ENCODE results near the gene ADGB.
A peak's percentile ranks its signal among the peaks of the same experiment; 100 is the strongest.
"Not testable (repeated sequence)": the region's sequence is repeated elsewhere in the genome, so short reads cannot be mapped to it uniquely, and the experiment has no call there.

The ADGB gene

DNA sequence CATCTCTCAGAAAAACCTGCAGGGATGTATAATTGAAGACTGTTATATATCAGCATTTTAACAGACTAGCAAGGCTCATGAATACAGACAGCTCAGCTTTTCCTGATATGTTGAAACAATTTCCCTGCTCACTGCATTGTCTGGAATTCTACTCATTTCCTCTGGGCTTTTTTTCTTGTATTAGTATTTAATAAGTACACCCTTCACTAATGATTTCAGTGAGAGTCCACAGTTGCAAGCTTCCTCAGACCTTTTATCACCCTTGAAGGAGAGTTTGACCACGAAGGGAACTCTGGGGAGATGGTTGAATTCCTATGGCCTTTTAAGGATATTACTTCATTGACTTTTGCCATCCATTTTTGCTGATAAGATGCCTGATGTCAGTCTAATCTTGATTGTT, 248.7 kb downstream of the ADGB start:
- no peaks in the 10 kb centered on the region for H3K79me1 ChIP-seq (ENCODE audit: low read length)
- H3K18ac ChIP-seq (ENCODE audit: low read length), result no peak overlapping the region
- no peaks in the 10 kb centered on the region for H3K4me1 ChIP-seq (ENCODE audit: control insufficient read depth, low read depth, low read length)
- H3K4me3 ChIP-seq (ENCODE audit: low read length), result no peak overlapping the region
- no CpG with 5 or more reads among the region's 1 CpG for WGBS (ENCODE audit: extremely low coverage, insufficient coverage, low lambda C conversion rate)
- no peak overlapping the region for H4K8ac ChIP-seq (ENCODE audit: low read depth, low read length)
- no peak overlapping the region for H3K56ac ChIP-seq (ENCODE audit: low read length)
- no peak overlapping the region for H3K4me2 ChIP-seq (ENCODE audit: low read length)
- H2BK120ac ChIP-seq (ENCODE audit: low read depth, low read length), result no peak overlapping the region
- H2BK15ac ChIP-seq (replicated peaks; ENCODE audit: low read depth), result no peak overlapping the region
- H3K79me2 ChIP-seq (ENCODE audit: control insufficient read depth, insufficient read depth, low read length), result no peaks in the 10 kb centered on the region
- DNase-seq, result no peak
- no peak overlapping the region for H3K9ac ChIP-seq (ENCODE audit: low read length)
- H3K4ac ChIP-seq (ENCODE audit: low read depth, low read length), result no peak overlapping the region
- H2AK5ac ChIP-seq (ENCODE audit: low read length), result no peak overlapping the region
- H3K27ac ChIP-seq (ENCODE audit: low read depth, low read length), result no peak overlapping the region
- H2BK5ac ChIP-seq (ENCODE audit: low read length), result no peak overlapping the region
- no peak overlapping the region for H3K23ac ChIP-seq (ENCODE audit: low read length)
- no peaks in the 10 kb centered on the region for H3K27me3 ChIP-seq (ENCODE audit: insufficient read depth, low read length, poor library complexity)
- no peak overlapping the region for H4K5ac ChIP-seq (ENCODE audit: low read length)
- H3K36me3 ChIP-seq (ENCODE audit: control insufficient read depth, insufficient read depth, low read length), result no peaks in the 10 kb centered on the region

DNA sequence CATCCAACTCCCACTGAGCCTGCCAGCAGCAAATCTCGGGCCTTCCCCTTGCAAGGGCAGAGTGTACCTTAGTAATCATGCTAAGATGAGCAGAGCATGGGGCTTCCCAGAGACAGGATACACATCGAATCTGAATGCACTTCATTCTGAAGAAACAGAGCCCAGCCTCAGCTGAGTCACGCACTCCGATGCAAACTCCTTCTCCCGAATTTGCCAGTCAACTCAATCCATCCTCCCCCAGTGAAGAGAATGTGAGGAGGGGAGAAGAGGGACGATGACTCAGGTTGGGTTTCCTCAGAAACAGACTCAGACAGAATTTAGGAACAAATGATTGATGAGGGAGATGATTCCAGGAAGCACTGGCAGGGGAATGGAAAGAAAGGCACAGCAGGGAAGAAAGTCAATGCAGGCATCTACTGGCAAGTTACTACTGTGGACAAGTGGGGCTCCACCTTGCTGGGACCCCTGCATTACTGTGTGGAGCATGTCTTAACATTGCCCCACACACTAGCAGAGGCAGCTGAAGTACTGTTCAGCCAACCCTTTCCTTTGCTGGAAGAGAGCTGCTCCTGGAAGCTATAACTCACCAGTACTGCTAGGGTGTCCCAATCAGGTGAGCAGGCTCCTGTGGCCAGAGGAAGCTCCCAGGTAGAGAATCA, 251.6 kb downstream of the ADGB start:
- H3K56ac ChIP-seq (ENCODE audit: low read length), result no peak overlapping the region
- H3K4me3 ChIP-seq (ENCODE audit: low read length), result no peak overlapping the region
- no peak overlapping the region for H4K5ac ChIP-seq (ENCODE audit: low read length)
- no peak overlapping the region for H3K4me2 ChIP-seq (ENCODE audit: low read length)
- H2AK5ac ChIP-seq (ENCODE audit: low read length), result no peak overlapping the region
- H3K27me3 ChIP-seq (ENCODE audit: insufficient read depth, low read length, poor library complexity), result no peaks in the 10 kb centered on the region
- peak; percentile 31 for DNase-seq
- no CpG with 5 or more reads among the region's 6 CpGs for WGBS (ENCODE audit: extremely low coverage, insufficient coverage, low lambda C conversion rate)
- no peak overlapping the region for H2BK15ac ChIP-seq (replicated peaks; ENCODE audit: low read depth)
- H4K8ac ChIP-seq (ENCODE audit: low read depth, low read length), result no peak overlapping the region
- no peaks in the 10 kb centered on the region for H3K36me3 ChIP-seq (ENCODE audit: control insufficient read depth, insufficient read depth, low read length)
- H3K18ac ChIP-seq (ENCODE audit: low read length), result no peak overlapping the region
- H3K79me2 ChIP-seq (ENCODE audit: control insufficient read depth, insufficient read depth, low read length), result no peaks in the 10 kb centered on the region
- H3K27ac ChIP-seq (ENCODE audit: low read depth, low read length), result no peak overlapping the region
- H2BK5ac ChIP-seq (ENCODE audit: low read length), result no peak overlapping the region
- no peak overlapping the region for H3K4ac ChIP-seq (ENCODE audit: low read depth, low read length)
- H3K23ac ChIP-seq (ENCODE audit: low read length), result no peak overlapping the region
- no peak overlapping the region for H2BK120ac ChIP-seq (ENCODE audit: low read depth, low read length)
- no peaks in the 10 kb centered on the region for H3K79me1 ChIP-seq (ENCODE audit: low read length)
- no peak overlapping the region for H3K9ac ChIP-seq (ENCODE audit: low read length)
- H3K4me1 ChIP-seq (ENCODE audit: control insufficient read depth, low read depth, low read length), result no peaks in the 10 kb centered on the region

DNA sequence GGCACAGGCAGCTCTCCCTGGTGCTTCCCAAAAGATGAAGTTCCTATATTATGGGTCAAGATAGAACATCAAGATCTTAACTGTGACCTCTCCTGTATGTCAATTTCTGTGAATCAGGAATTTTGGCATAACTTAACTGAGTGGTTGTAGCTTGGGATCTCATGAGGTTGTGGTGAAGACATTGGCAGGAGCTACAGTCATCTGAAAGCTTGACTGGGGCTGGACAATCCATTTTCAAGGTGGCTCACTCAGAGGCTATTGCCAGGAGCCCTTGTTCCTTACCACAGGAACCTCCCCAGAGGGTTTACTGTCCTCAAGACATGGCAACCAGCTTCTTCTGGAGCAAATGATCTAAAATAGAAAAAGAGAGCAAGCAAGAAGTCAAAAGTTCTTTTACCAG, 252.2 kb downstream of the ADGB start:
- Histone ChIP-seq H3K36me3 (ENCODE audit: control insufficient read depth, insufficient read depth, low read length) (no peaks in the 10 kb centered on the region), H4K5ac (ENCODE audit: low read length) (no peak overlapping the region), H3K9ac (ENCODE audit: low read length) (no peak overlapping the region), H4K8ac (ENCODE audit: low read depth, low read length) (no peak overlapping the region), H3K4me2 (ENCODE audit: low read length) (no peak overlapping the region), H3K79me1 (ENCODE audit: low read length) (no peaks in the 10 kb centered on the region), H2BK15ac (replicated peaks; ENCODE audit: low read depth) (no peak overlapping the region), H3K27me3 (ENCODE audit: insufficient read depth, low read length, poor library complexity) (no peaks in the 10 kb centered on the region), H3K18ac (ENCODE audit: low read length) (no peak overlapping the region), H3K79me2 (ENCODE audit: control insufficient read depth, insufficient read depth, low read length) (no peaks in the 10 kb centered on the region), H3K4ac (ENCODE audit: low read depth, low read length) (no peak overlapping the region), H3K27ac (ENCODE audit: low read depth, low read length) (no peak overlapping the region), H3K23ac (ENCODE audit: low read length) (no peak overlapping the region), H3K56ac (ENCODE audit: low read length) (no peak overlapping the region), H2BK5ac (ENCODE audit: low read length) (no peak overlapping the region), H2BK120ac (ENCODE audit: low read depth, low read length) (no peak overlapping the region), H3K4me3 (ENCODE audit: low read length) (no peak overlapping the region), H3K4me1 (ENCODE audit: control insufficient read depth, low read depth, low read length) (no peaks in the 10 kb centered on the region), H2AK5ac (ENCODE audit: low read length) (no peak overlapping the region)
- DNase-seq, result no peak

DNA sequence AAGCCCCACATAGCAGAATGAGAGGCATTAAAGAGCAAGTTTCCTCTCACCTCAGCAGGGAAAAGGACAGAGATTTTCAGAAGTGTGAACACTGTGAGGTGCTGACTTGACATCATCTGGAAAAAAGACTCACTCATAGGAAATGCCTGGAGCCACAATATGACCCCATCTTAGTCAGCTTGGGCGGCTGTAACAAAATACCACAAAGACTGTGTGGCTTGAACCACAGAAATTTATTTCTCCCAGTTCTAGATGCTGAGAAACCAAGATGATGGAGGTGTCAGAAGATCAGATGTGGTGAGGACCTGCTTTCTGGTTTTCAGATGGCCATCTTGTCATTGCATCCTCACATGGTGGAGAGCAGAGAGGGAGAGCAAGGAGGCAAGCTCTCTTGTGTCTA, 253.1 kb downstream of the ADGB start:
- H3K4ac ChIP-seq (ENCODE audit: low read depth, low read length), result no peak overlapping the region
- no peak overlapping the region for H3K18ac ChIP-seq (ENCODE audit: low read length)
- H3K4me1 ChIP-seq (ENCODE audit: control insufficient read depth, low read depth, low read length), result no peaks in the 10 kb centered on the region
- no CpG with 5 or more reads among the region's 1 CpG for WGBS (ENCODE audit: extremely low coverage, insufficient coverage, low lambda C conversion rate)
- H3K4me2 ChIP-seq (ENCODE audit: low read length), result no peak overlapping the region
- no peaks in the 10 kb centered on the region for H3K79me1 ChIP-seq (ENCODE audit: low read length)
- H3K27ac ChIP-seq (ENCODE audit: low read depth, low read length), result no peak overlapping the region
- H4K8ac ChIP-seq (ENCODE audit: low read depth, low read length), result no peak overlapping the region
- no peak for DNase-seq
- no peak overlapping the region for H3K23ac ChIP-seq (ENCODE audit: low read length)
- H3K4me3 ChIP-seq (ENCODE audit: low read length), result no peak overlapping the region
- no peak overlapping the region for H4K5ac ChIP-seq (ENCODE audit: low read length)
- H2BK5ac ChIP-seq (ENCODE audit: low read length), result no peak overlapping the region
- H3K79me2 ChIP-seq (ENCODE audit: control insufficient read depth, insufficient read depth, low read length), result no peaks in the 10 kb centered on the region
- no peak overlapping the region for H2BK15ac ChIP-seq (replicated peaks; ENCODE audit: low read depth)
- H3K36me3 ChIP-seq (ENCODE audit: control insufficient read depth, insufficient read depth, low read length), result no peaks in the 10 kb centered on the region
- no peaks in the 10 kb centered on the region for H3K27me3 ChIP-seq (ENCODE audit: insufficient read depth, low read length, poor library complexity)
- no peak overlapping the region for H3K56ac ChIP-seq (ENCODE audit: low read length)
- no peak overlapping the region for H2BK120ac ChIP-seq (ENCODE audit: low read depth, low read length)
- H3K9ac ChIP-seq (ENCODE audit: low read length), result no peak overlapping the region
- no peak overlapping the region for H2AK5ac ChIP-seq (ENCODE audit: low read length)

DNA sequence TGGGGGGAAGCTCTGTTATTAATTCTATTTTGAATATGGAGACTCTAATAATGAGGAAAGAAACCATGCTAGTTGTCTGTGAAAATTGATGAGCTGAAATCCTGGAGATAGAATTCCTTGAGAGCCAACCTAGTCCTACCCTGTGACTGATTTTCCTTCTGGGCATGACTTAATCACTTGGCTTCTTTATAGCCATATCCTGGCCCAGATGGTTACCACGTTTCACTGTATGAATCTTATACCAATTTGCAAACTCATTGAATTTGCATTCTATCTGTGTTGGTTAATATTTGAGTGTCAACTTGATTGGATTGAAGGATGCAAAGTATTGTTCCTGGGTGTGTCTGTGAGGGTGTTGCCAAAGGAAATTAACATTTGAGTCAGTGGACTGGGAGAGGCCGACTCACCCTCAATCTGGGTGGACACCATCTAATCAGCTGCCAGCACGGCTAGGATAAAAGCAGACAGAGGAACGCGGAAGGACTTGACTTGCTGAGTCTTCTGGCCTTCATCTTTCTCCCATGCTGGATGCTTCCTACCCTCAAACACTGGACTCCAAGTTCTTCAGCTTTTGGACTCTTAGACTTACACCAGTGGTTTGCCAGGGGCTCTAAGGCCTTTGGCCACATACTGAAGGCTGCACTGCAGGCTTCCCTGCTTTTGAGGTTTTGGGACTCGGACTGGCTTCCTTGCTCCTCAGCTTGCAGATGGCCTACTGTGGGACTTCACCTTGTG, 255.9 kb downstream of the ADGB start:
- not testable (repeated sequence) for H4K5ac ChIP-seq (ENCODE audit: low read length); H3K27ac ChIP-seq (ENCODE audit: low read depth, low read length)

DNA sequence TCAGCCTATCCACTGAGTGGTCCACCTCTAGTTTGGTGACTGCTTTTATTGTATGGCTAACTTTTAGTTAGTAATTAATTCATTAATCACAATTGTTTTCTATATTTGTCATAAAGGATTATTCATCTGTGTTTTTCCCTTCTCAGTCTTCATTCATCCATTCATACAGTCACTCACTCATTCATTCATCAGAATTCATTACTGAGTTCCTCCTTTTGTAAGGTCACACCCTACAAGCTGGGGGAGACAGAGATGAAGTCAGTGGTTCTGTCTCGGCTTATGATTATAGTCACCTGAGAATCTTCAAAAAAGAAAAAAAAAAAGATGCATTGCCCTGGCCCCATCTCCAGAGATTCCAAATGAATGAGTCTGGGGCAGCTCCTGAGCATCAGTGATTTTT, 257.1 kb downstream of the ADGB start:
- Histone ChIP-seq H3K27ac (ENCODE audit: low read depth, low read length) (no peak overlapping the region), H2BK120ac (ENCODE audit: low read depth, low read length) (no peak overlapping the region)

More for the DNA sequence above, 255.9 kb downstream of the ADGB start:
- not testable (repeated sequence) for H2BK5ac ChIP-seq (ENCODE audit: low read length); H3K4me1 ChIP-seq (ENCODE audit: control insufficient read depth, low read depth, low read length); H3K18ac ChIP-seq (ENCODE audit: low read length); H3K4me3 ChIP-seq (ENCODE audit: low read length); H4K8ac ChIP-seq (ENCODE audit: low read depth, low read length); H3K36me3 ChIP-seq (ENCODE audit: control insufficient read depth, insufficient read depth, low read length); H2AK5ac ChIP-seq (ENCODE audit: low read length); H3K56ac ChIP-seq (ENCODE audit: low read length); H3K79me1 ChIP-seq (ENCODE audit: low read length); DNase-seq; H3K4ac ChIP-seq (ENCODE audit: low read depth, low read length); H2BK120ac ChIP-seq (ENCODE audit: low read depth, low read length); H3K9ac ChIP-seq (ENCODE audit: low read length); H3K23ac ChIP-seq (ENCODE audit: low read length); H2BK15ac ChIP-seq (replicated peaks; ENCODE audit: low read depth); H3K79me2 ChIP-seq (ENCODE audit: control insufficient read depth, insufficient read depth, low read length); H3K4me2 ChIP-seq (ENCODE audit: low read length); H3K27me3 ChIP-seq (ENCODE audit: insufficient read depth, low read length, poor library complexity)
- WGBS (ENCODE audit: extremely low coverage, insufficient coverage, low lambda C conversion rate), result no CpG with 5 or more reads among the region's 6 CpGs

More for the DNA sequence above, 257.1 kb downstream of the ADGB start:
- H4K5ac ChIP-seq (ENCODE audit: low read length), result no peak overlapping the region
- no peak overlapping the region for H3K18ac ChIP-seq (ENCODE audit: low read length)
- H3K56ac ChIP-seq (ENCODE audit: low read length), result no peak overlapping the region
- no peaks in the 10 kb centered on the region for H3K36me3 ChIP-seq (ENCODE audit: control insufficient read depth, insufficient read depth, low read length)
- H3K79me1 ChIP-seq (ENCODE audit: low read length), result no peaks in the 10 kb centered on the region
- no peak overlapping the region for H4K8ac ChIP-seq (ENCODE audit: low read depth, low read length)
- H3K4me3 ChIP-seq (ENCODE audit: low read length), result no peak overlapping the region
- H2BK15ac ChIP-seq (replicated peaks; ENCODE audit: low read depth), result no peak overlapping the region
- no peak overlapping the region for H3K4ac ChIP-seq (ENCODE audit: low read depth, low read length)
- no peak overlapping the region for H3K23ac ChIP-seq (ENCODE audit: low read length)
- no CpG with 5 or more reads among the region's 1 CpG for WGBS (ENCODE audit: extremely low coverage, insufficient coverage, low lambda C conversion rate)
- H2BK5ac ChIP-seq (ENCODE audit: low read length), result no peak overlapping the region
- no peak overlapping the region for H3K9ac ChIP-seq (ENCODE audit: low read length)
- DNase-seq, result no peak
- H3K79me2 ChIP-seq (ENCODE audit: control insufficient read depth, insufficient read depth, low read length), result no peaks in the 10 kb centered on the region
- H3K4me2 ChIP-seq (ENCODE audit: low read length), result no peak overlapping the region
- H3K4me1 ChIP-seq (ENCODE audit: control insufficient read depth, low read depth, low read length), result no peaks in the 10 kb centered on the region
- no peaks in the 10 kb centered on the region for H3K27me3 ChIP-seq (ENCODE audit: insufficient read depth, low read length, poor library complexity)
- H2AK5ac ChIP-seq (ENCODE audit: low read length), result no peak overlapping the region
